Measurements from ENCODE around the gene LCE4A. TPM values are rescaled to one million over a fixed set of nuclear protein-coding genes. Genes with fewer than 3 reads are reported as not detected.

Gene LCE4A
- total and polyA plus RNA-seq, 9 of the 15 experiments (the other 6 are each of a cell fraction or from before 2014, with no cell fraction given) = not detected

DNA sequence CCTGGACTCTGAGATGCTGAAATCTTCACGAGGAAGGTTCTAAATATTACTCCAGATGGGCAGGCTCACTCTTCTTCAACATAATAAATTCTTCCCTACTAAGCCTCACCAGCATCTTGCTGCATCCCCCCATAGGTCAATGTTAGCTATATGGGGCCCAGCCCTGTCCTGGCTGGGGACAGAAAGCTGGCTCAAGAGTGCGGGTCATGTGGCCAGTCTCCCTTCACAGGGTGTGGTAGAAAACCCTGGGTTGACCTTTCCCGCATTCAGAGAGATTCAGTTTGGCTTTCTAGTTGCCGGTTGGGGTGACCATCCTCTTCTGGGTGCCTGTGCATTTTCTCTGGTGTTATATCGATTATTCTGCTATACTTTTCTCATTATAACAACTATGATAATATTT, 30.0 kb downstream of the LCE4A start:
- intact Hi-C loops (cut with micrococcal nuclease) = no loop called here
- no peak overlapping the region for H3K27ac ChIP-seq (ENCODE audit: extremely low read depth, low read depth, low read length)
- H3K4me2 ChIP-seq (ENCODE audit: insufficient read depth, low read length) = no peak overlapping the region
- WGBS (ENCODE audit: insufficient coverage, low coverage, missing lambda C conversion rate) = 1% methylated on average over 5 of the region's 5 CpGs
- H3K4me3 ChIP-seq = no peak overlapping the region
- BruUV-seq (replicated peaks) = no TSS peak
- no peaks in the 10 kb centered on the region for H3K36me3 ChIP-seq (ENCODE audit: control insufficient read depth, insufficient read depth, low read length)
- no peak overlapping the region for H2AFZ ChIP-seq (ENCODE audit: low read depth, low read length)
- no peaks in the 10 kb centered on the region for H3K27me3 ChIP-seq (ENCODE audit: control insufficient read depth in 2 of 2, insufficient read depth in 2 of 2, low read length in 2 of 2)
- DNase-seq (ENCODE audit: extremely low read depth in 1 of 4, low spot score in 3 of 4) (no peak), FAIRE-seq (no peak), ATAC-seq (no peak)
- in situ Hi-C loops (cut with MboI) = no loop called here
- CTCF ChIA-PET (ENCODE audit: low intra/inter-chr PET ratio) = no interaction called here
- no peaks in the 10 kb centered on the region for H3K79me2 ChIP-seq (ENCODE audit: control insufficient read depth, insufficient read depth, low read length)
- H3K9me3 ChIP-seq (replicated peaks; ENCODE audit: control insufficient read depth, insufficient read depth, low read depth, low read length) = no peaks in the 10 kb centered on the region
- H3K9ac ChIP-seq (ENCODE audit: insufficient read depth in 1 of 2, low read depth in 2 of 2, low read length in 2 of 2) = no peak overlapping the region
- H3K9me1 ChIP-seq (ENCODE audit: control insufficient read depth, insufficient read depth, low read length) = no peaks in the 10 kb centered on the region
- no peaks in the 10 kb centered on the region for H3K4me1 ChIP-seq (replicated peaks in 1 of 2; ENCODE audit: control insufficient read depth in 2 of 2, insufficient read depth in 2 of 2, low read length in 2 of 2)
- POLR2A ChIA-PET = no interaction called here
- no peaks in the 10 kb centered on the region for H4K20me1 ChIP-seq (replicated peaks; ENCODE audit: control insufficient read depth, insufficient read depth, low read length)
- TF ChIP-seq MECOM (CRISPR knock-in tag; IDR thresholded peaks at IDR 0.05) (no peak), HDAC3 (IDR thresholded peaks at IDR 0.05; ENCODE audit: borderline replicate concordance, partially characterized antibody) (no peak), ETS1 (conservative IDR thresholded peaks at IDR 0.05; ENCODE audit: control insufficient read depth, low read depth, low read length) (no peak), ZNF407 (IDR thresholded peaks at IDR 0.05; ENCODE audit: low read depth) (no peak), RBFOX2 (IDR thresholded peaks at IDR 0.05; ENCODE audit: low read depth, low read length) (no peak), RNF219 (CRISPR knock-in tag; IDR thresholded peaks at IDR 0.05) (no peak), ZFP1 (CRISPR knock-in tag; IDR thresholded peaks at IDR 0.05) (no peak), KLF6 (CRISPR knock-in tag; IDR thresholded peaks at IDR 0.05; ENCODE audit: borderline replicate concordance) (no peak), PTRF (tag; IDR thresholded peaks at IDR 0.05) (no peak)

Data from K562 (cell line).